ENCODE data around the gene FGF4.

The FGF4 gene

DNA sequence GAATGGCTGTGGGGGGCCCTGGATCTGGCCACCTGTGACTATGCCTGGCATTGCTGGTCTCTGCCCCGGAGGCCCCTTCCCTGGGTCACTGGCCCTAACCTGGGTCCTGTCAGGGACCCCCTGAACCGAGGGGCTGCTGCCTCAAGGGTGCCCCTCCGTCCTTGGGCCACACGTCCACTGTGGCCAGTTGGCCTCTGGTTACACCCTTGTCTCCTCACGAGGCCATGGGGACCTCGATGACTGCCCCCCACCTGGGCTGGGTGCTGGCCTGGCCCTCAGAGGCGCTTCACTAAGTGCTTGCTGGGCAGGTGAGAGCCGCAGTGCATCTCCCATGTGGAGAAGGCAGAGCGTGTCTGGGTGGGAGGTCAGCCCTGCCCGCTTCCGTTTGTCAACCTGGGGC, 44.0 kb downstream of the FGF4 start (continued):
- TF ChIP-seq ZNF660 (tag by site-specific recombination; IDR thresholded peaks at IDR 0.05) (no peak), ZNF292 (tag by site-specific recombination; IDR thresholded peaks at IDR 0.05; ENCODE audit: borderline replicate concordance, low read depth) (no peak), ZNF362 (tag by site-specific recombination; IDR thresholded peaks at IDR 0.05) (no peak), ZNF280D (tag by site-specific recombination; IDR thresholded peaks at IDR 0.05) (no peak)

GRCh38 chr11:69730500-69730899, 44.6 kb downstream of the FGF4 start:
- no peaks in the 10 kb centered on the region for H3K36me3 ChIP-seq (ENCODE audit: control insufficient read depth in 2 of 2, insufficient read depth in 1 of 2, low read length in 2 of 2)
- H3K4me1 ChIP-seq (ENCODE audit: control insufficient read depth, insufficient read depth, low read length): no peaks in the 10 kb centered on the region
- no peak overlapping the region for H3K27ac ChIP-seq (ENCODE audit: extremely low read depth, low read depth, low read length)
- TF ChIP-seq SETDB1 (IDR thresholded peaks at IDR 0.05; ENCODE audit: insufficient read length, low read length): no peak
- TF ChIP-seq KLF10 (tag by site-specific recombination; IDR thresholded peaks at IDR 0.05): no peak
- no peak for TF ChIP-seq ZNF488 (tag by site-specific recombination; IDR thresholded peaks at IDR 0.05)
- TF ChIP-seq ZBTB1 (tag by site-specific recombination; IDR thresholded peaks at IDR 0.05): no peak
- no peak for TF ChIP-seq GFI1B (tag by site-specific recombination; IDR thresholded peaks at IDR 0.05)
- no peak for TF ChIP-seq ZNF146 (tag by site-specific recombination; IDR thresholded peaks at IDR 0.05)
- TF ChIP-seq ZNF670 (tag by site-specific recombination; IDR thresholded peaks at IDR 0.05; ENCODE audit: low read depth): no peak
- no peak for TF ChIP-seq ZNF266 (tag by site-specific recombination; IDR thresholded peaks at IDR 0.05; ENCODE audit: low read depth)
- no peak for TF ChIP-seq ZNF391 (tag by site-specific recombination; IDR thresholded peaks at IDR 0.05; ENCODE audit: borderline replicate concordance, low read depth)
- no peak for TF ChIP-seq ZNF274 (IDR thresholded peaks at IDR 0.05; ENCODE audit: low read length)
- TF ChIP-seq ZNF274 (tag by site-specific recombination; IDR thresholded peaks at IDR 0.05; ENCODE audit: borderline replicate concordance): no peak
- TF ChIP-seq ZIC2 (tag by site-specific recombination; IDR thresholded peaks at IDR 0.05): no peak
- TF ChIP-seq ZNF23 (tag by site-specific recombination; IDR thresholded peaks at IDR 0.05; ENCODE audit: borderline replicate concordance): no peak
- no peak for TF ChIP-seq ZNF701 (tag by site-specific recombination; IDR thresholded peaks at IDR 0.05)
- TF ChIP-seq ZNF837 (tag by site-specific recombination; IDR thresholded peaks at IDR 0.05): no peak
- TF ChIP-seq ZFP41 (tag by site-specific recombination; IDR thresholded peaks at IDR 0.05; ENCODE audit: borderline replicate concordance): no peak
- no peak for TF ChIP-seq RBAK (tag by site-specific recombination; IDR thresholded peaks at IDR 0.05)
- no peak for TF ChIP-seq ZNF600 (tag by site-specific recombination; IDR thresholded peaks at IDR 0.05)
- TF ChIP-seq ZNF354C (tag by site-specific recombination; IDR thresholded peaks at IDR 0.05; ENCODE audit: borderline replicate concordance, low read depth): no peak
- ChIA-PET POLR2A (no interaction called here), CTCF (no interaction called here)
- no peak overlapping the region for H3K4me3 ChIP-seq (ENCODE audit: low read depth, low read length)
- H3K9me3 ChIP-seq (ENCODE audit: control insufficient read depth, insufficient read depth, low read depth, low read length): no peaks in the 10 kb centered on the region
